ENCODE measurements around the gene SMTN. TPM values are rescaled to one million over a fixed set of nuclear protein-coding genes. Genes with fewer than 3 reads are reported as not detected.
A peak's percentile ranks its signal among the peaks of the same experiment; 100 is the strongest.

The SMTN gene
- total and polyA plus RNA-seq, 9 of the 15 experiments (the other 6 are each of a cell fraction or from before 2014, with no cell fraction given): 2.5 to 41.1 (median 16.1) TPM

GRCh38 chr22:31107178-31107893 lies 26.2 kb downstream of the SMTN start, which contains the start of gene SELENOM (continued):
- TF ChIP-seq, protein P1, sequence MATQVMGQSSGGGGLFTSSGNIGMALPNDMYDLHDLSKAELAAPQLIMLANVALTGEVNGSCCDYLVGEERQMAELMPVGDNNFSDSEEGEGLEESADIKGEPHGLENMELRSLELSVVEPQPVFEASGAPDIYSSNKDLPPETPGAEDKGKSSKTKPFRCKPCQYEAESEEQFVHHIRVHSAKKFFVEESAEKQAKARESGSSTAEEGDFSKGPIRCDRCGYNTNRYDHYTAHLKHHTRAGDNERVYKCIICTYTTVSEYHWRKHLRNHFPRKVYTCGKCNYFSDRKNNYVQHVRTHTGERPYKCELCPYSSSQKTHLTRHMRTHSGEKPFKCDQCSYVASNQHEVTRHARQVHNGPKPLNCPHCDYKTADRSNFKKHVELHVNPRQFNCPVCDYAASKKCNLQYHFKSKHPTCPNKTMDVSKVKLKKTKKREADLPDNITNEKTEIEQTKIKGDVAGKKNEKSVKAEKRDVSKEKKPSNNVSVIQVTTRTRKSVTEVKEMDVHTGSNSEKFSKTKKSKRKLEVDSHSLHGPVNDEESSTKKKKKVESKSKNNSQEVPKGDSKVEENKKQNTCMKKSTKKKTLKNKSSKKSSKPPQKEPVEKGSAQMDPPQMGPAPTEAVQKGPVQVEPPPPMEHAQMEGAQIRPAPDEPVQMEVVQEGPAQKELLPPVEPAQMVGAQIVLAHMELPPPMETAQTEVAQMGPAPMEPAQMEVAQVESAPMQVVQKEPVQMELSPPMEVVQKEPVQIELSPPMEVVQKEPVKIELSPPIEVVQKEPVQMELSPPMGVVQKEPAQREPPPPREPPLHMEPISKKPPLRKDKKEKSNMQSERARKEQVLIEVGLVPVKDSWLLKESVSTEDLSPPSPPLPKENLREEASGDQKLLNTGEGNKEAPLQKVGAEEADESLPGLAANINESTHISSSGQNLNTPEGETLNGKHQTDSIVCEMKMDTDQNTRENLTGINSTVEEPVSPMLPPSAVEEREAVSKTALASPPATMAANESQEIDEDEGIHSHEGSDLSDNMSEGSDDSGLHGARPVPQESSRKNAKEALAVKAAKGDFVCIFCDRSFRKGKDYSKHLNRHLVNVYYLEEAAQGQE (IDR thresholded peaks at IDR 0.05; ENCODE audit: borderline replicate concordance): peak; percentile 89
- TF ChIP-seq, protein P1 (CRISPR knock-in tag; IDR thresholded peaks at IDR 0.05; ENCODE audit: low read depth): no peak
- no peak for TF ChIP-seq CEBPB (tag; IDR thresholded peaks at IDR 0.05)
- TF ChIP-seq XRCC3 (IDR thresholded peaks at IDR 0.05): no peak
- no peak for TF ChIP-seq ARNT (IDR thresholded peaks at IDR 0.05)
- no peak for TF ChIP-seq USF2 (CRISPR knock-in tag; IDR thresholded peaks at IDR 0.05)
- no peak for TF ChIP-seq POLR3A (IDR thresholded peaks at IDR 0.05; ENCODE audit: borderline replicate concordance, extremely low read depth, insufficient read depth, insufficient read length)
- TF ChIP-seq NRF1 (conservative IDR thresholded peaks at IDR 0.05 in 1 of 2, IDR thresholded peaks at IDR 0.05 in 1 of 2): peak; percentile 76 to 80
- TF ChIP-seq COPS2 (conservative IDR thresholded peaks at IDR 0.05): no peak
- no peak for TF ChIP-seq SAP30 (IDR thresholded peaks at IDR 0.05; ENCODE audit: borderline replicate concordance, insufficient read depth, low read depth, low read length, poor library complexity, severe bottlenecking)
- TF ChIP-seq CHD4 (IDR thresholded peaks at IDR 0.05; ENCODE audit: insufficient read depth, insufficient replicate concordance, low read depth, low read length, poor library complexity, severe bottlenecking): no peak
- TF ChIP-seq MTA3 (IDR thresholded peaks at IDR 0.05; ENCODE audit: borderline replicate concordance): peak; percentile 64; the same call in 1 of the 2 replicates
- TF ChIP-seq, protein P2, sequence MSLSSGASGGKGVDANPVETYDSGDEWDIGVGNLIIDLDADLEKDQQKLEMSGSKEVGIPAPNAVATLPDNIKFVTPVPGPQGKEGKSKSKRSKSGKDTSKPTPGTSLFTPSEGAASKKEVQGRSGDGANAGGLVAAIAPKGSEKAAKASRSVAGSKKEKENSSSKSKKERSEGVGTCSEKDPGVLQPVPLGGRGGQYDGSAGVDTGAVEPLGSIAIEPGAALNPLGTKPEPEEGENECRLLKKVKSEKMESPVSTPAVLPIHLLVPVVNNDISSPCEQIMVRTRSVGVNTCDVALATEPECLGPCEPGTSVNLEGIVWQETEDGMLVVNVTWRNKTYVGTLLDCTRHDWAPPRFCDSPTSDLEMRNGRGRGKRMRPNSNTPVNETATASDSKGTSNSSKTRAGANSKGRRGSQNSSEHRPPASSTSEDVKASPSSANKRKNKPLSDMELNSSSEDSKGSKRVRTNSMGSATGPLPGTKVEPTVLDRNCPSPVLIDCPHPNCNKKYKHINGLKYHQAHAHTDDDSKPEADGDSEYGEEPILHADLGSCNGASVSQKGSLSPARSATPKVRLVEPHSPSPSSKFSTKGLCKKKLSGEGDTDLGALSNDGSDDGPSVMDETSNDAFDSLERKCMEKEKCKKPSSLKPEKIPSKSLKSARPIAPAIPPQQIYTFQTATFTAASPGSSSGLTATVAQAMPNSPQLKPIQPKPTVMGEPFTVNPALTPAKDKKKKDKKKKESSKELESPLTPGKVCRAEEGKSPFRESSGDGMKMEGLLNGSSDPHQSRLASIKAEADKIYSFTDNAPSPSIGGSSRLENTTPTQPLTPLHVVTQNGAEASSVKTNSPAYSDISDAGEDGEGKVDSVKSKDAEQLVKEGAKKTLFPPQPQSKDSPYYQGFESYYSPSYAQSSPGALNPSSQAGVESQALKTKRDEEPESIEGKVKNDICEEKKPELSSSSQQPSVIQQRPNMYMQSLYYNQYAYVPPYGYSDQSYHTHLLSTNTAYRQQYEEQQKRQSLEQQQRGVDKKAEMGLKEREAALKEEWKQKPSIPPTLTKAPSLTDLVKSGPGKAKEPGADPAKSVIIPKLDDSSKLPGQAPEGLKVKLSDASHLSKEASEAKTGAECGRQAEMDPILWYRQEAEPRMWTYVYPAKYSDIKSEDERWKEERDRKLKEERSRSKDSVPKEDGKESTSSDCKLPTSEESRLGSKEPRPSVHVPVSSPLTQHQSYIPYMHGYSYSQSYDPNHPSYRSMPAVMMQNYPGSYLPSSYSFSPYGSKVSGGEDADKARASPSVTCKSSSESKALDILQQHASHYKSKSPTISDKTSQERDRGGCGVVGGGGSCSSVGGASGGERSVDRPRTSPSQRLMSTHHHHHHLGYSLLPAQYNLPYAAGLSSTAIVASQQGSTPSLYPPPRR (CRISPR knock-in tag; IDR thresholded peaks at IDR 0.05; ENCODE audit: borderline replicate concordance): no peak

Data from K562 (cell line).